HK-2 (cell line): ENCODE measurements around the gene IGF2BP1.
A peak's percentile ranks its signal among the peaks of the same experiment; 100 is the strongest.
"Not testable (repeated sequence)": the region's sequence is repeated elsewhere in the genome, so short reads cannot be mapped to it uniquely, and the experiment has no call there.

Experiments used
- DNase-seq: peaks from one replicate; pipeline ENCODE4 v3.0.0-alpha.2; 2018; ENCODE audit not compliant: unreplicated experiment

The IGF2BP1 gene

DNA sequence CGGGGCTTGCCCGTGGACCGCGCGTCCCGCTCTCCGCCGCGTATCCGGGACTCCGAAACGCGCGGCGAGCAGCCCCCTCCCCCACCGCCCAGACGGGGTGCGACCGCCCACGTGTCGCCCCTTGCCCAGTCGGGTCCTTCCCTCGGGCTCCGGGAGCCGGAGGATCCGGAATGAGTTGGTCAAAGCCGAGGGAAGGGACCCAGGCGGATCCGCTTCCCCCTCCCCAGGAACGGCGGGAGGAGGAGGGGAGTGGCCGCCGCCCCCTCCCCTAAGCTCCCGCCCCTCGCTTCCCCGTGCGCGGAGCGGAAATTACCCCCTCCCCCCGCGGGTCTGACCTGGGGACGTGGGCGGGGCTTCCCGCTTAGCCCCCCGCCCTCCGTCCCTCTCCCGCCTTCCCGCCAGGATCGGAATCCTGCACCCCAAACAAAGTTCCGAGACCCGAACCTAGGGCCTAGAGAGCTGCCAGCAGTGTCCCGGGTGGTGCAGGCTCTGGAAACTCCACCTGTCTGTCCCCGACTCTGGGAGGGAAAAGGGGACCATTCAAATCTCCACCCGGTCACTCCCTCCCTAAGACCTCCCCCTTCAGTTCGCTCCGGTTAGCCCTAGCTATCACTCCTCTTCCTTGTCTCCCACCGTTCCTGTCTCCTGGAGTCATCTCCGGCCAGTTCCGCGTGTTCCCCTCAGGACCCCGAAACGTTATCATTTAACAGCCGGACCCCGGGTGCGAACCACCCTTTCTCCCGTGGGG is 1.0 kb upstream of the IGF2BP1 start:
- peak; percentile 79 for DNase-seq

DNA sequence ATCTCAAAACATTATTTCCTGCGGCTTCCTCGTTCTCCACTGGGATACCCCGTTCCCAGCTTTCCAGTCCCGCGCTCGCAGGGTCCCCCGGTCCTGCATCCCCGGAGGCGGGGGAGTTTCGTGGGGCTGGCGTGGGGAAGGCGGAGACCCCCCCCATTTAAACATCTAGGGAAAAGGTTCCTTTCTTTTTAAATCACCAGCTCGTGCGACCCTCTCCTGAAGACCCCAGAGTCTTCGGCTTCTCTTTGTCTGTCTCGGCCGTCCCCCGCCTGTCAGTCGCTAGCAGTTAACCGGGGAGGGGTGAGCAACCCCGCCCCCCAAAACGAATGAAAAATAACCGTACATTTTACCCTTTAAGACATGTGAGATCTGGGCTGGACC is 473 bp upstream of the IGF2BP1 start:
- no peak for DNase-seq

DNA sequence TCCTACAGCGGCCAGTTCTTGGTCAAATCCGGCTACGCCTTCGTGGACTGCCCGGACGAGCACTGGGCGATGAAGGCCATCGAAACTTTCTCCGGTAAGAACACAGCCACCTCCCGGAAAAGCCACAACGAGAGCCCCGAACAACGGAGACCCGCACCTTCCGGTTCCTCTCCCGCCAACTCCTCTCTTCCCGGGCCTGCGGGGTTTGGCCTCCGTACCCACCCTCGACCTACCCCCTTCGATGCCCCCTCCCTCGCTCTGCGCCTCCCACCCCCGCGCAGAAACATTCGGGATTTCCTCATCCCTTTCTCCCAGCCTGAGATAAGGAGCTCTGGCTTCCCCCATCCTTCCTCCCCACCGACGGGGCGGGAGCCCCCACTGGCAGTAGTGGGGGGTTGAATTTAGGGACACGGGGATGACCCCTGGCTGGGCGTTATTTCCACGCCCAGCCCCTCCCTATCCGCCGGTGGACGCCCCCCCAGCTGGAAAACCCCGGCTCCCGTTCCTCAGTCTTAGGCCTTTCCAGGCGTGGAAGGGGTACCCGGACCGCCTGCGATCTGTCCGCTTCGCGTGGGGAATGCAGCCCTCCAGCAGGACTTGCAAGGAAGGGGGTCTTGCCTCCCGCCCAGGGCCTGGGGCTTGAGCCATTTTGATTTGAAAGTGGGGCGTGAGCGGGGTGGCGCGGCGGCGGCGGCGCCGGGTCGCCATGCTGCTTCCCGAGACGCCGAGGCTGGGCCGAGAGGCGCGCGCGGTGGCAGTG is 822 bp downstream of the IGF2BP1 start:
- peak; percentile 53 for DNase-seq

DNA sequence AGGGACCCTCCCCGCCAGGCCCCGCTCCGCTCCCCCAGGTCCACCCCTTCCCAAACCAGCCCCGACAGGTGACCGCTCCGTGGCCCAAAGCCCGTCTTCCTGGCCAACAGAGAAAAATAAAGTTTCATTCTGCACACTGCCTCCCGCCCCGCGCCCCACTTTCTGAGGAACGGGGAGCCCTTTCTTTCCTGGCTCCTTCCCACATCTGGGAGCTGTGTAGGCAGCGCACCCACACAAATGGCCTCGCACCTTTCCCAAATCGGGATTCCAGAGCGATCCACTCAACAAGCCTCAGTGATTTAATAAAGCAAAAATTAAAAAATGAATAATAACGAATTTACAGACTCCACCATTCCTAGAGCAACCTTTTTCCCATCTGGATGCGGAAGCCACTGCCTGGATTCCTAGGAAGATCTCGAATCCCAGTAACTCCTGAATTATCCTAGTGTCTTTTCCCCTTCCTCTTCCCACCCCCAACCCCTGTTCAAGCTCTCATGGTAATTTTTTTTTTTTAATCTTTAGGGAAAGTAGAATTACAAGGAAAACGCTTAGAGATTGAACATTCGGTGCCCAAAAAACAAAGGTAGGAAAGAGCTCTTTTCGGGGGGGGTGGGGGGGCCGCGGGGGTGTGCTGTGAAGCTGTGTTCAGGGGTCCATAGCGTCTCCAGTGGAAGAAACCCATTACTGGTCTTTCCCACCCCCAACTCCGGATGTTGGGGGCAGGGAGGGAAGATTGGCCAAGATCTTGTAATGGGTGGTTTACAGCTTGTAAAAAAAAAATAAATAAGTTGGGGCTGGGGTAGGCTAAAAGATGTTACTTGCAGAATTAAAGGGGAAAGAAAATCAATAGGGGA is 1.6 kb downstream of the IGF2BP1 start:
- no peak for DNase-seq

DNA sequence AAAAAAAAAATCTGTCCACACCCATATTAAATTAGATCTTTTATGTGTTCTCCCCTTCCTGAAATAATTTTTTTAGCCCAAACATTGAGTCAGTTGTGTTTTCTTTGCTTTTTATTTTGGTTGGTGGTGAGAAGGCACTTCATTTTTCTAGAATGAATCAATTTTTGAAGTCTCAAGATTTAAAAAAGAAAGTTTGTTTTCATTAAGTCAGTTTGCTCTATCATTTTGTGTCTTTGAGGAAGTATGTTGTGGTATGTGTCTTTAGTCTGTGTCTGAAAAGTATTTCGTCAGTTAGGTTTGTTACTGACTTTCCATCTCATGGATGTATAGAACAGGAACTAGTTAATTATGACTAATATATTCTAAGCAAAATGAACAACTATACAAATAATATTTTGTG is 3.8 kb downstream of the IGF2BP1 start:
- DNase-seq, result no peak

DNA sequence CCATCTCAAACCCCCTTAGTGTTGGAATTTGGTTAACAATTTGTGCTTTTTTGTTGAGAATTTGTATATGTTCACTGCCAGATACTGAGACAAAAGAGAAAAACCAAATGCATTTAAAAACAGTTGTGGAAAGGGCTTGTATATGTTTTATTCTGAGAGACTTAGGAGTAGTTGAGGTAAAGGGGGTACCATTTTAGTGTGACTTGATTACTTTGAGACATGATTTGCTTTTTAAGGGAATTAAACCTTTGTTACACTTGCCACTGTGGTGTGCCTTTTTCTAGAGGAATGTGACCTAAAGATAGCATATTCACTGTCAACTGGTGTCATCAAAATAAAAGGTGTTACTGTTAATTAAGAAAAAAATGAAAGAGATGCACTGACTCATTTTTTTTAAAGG is 4.5 kb downstream of the IGF2BP1 start:
- no peak for DNase-seq

DNA sequence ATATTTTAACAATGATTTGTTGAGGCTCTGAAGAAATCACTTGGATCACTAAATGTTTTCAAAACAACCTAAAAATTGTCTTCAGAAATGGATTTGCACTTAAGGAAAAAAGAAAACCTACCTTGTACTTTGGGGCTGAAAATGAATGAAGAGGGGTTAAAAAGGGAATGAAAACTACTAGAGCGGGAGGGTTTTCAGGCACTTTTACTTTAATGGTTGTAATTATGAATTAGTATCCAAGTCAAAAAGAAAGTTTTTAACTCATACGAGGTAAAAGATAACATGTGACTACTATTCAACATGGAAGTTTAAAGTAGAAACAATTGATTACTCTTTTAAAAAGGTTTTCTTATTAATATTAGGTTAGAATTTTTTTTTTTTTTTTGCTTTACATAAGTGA is 5.1 kb downstream of the IGF2BP1 start:
- no peak for DNase-seq

DNA sequence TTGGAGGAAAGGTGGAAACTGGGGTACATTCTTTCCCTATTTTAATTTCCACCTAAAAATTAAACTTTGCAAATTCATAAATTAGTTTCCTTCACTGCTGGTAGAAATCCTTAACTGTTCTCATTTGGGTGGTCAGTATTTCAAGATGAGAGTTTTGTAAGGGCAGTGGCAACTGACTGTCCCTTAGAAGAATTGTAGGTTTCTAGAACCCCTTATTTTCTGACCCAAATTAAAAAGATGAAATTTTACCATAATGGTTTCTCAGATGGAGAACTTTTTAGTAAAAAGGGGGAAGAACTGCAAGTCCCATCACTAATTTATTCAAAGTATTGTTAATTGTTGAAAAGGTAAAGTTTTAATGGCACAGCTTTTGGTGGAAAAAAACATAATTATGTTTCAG is 5.6 kb downstream of the IGF2BP1 start:
- no peak for DNase-seq

DNA sequence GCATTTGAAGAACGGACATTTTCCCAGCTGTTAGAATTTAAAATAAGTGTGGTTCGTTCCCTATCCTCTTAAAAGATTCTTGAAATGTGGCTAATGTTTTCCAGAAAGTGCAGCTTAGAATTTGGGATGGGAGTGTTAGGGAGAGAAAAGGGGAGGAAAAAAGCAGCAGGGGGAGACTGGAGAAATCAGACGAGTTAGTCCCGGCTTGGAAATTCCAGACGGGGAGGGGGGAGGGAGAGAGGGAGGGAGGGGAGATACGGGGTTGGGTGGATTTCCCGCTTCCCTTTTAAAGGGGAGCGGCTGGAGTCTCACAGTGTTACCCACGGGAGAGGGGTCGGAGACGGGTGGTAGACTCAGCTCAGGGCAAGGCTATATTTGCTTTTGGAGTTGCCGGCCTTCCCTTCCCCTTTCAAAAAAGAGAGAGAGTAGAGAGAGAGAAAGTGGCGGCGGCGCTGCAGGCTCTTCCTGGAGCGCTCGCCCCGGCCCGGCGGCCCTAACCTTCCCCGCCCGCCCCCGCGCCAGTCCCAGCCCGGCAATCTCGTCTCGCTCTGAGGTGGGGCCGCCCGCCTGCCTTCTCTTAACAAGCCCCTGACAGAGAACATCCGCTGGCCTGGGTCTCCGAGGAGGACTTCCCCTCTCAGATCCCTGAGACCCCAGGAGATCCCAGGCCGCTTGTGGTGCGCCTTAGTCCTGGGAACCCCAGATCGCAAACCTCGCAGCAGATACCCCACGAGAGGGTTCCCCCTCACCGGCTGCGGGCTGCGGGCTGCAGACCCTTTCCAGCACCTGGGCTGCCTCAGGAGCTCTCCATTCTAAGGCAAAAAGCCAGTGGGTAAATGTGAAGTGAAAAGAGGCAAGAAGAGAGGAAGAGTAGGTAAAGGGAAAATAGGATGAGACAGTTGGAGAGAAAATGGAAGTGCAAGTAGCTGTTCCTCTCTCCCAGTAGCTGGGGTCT is 6.6 kb downstream of the IGF2BP1 start:
- DNase-seq, result no peak

DNA sequence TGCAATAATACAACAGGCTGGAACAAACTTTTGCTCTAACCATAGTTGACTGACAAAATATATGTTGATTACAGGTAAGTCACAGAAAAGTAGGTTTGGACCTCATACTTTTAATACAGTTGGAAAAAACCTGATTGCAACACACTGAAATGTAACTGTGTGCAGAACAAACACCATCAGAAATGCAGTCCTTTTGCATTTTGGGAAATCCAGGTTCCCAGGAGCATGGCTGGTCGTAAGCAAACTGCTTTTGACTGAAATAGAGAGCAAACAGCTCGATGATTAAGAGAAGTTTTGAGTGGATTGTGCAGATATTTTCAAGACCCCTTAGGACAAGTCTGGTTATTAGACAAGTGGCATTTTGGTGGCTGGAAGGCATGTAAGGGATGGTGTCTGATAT is 8.0 kb downstream of the IGF2BP1 start:
- no peak for DNase-seq

DNA sequence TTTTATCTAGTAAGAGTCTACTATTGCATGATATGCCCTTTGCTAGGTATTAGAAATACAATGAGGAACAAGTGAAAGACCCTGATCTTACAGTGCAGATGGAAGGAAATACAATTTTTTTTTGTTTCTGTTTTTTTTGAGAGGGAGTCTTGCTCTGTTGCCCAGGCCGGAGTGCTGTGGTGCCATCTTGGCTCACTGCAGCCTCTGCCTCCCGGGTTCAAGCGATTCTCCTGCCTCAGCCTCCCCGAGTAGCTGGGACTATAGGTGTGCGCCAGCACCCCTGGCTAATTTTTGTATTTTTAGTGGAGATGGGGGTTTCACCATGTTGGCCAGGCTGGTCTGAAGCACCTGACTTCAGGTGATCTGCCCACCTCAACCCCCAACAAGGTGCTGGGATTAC is 11.7 kb downstream of the IGF2BP1 start:
- not testable (repeated sequence) for DNase-seq

DNA sequence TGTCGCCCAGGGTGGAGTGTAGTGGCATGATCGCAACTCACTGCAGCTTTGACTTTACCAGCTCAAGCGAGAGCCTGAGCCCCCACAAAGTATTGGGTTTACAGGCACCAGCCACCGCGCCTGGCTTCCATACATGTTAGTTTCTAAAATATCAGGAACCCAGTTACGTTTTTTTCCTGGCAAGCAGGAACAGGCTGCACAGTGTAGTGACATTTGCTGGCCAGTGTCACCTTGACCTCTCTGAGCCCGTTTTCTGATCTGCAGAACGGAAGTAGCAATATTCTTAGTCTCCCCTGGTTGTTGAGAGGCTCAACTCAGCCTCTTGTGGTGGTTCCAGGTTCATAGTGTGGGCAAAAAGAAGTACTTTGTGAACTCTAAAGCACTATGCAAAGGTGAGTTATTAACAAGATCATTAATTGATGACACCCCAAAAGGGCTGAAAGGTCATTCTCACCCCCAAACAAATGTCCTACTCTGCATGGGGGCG is 15.6 kb downstream of the IGF2BP1 start:
- DNase-seq, result no peak

DNA sequence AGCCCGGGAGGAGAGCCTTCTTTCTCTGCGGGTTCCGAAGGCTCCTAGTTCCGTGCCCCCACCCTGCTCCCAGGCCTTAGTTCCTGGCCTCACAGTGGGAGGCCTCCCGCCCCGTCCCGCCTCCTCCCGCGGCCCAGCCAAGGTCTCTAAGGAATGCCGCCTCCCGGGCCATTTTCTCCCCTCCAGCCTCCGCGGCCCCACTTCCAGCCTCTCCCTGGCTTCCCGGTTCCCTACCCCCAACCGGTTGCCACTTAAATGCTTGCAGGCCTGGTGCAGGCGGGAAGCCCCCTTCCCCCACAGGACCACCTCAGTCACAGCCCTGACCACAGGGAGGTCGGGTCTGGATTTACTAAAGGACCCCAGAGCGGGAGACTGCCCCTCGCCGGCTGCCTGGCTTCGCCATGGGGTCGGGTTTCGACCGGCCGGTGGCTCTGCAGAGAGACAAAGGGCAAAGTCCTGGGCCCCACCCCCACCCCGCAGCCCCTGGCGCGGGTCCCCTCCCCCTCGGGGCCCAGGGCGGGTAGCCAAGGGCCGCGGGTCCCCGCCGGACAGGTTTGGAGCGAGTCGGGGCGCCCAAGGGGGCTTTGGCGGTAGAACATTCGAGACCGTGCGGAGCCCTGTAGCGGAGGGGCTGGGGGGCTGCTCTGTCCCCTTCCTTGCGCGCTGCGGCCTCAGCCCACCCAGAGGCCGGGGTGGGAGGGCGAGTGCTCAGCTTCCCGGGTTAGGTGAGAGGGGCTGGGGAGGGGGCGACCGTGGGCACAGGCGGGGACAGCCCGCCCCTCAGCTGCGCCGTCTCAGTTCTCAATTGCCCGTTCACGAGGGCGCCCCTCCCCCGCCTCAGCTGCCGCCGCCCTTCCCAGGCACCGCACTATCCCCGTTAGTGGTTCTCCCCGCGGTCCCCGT is 16.4 kb downstream of the IGF2BP1 start:
- no peak for DNase-seq

DNA sequence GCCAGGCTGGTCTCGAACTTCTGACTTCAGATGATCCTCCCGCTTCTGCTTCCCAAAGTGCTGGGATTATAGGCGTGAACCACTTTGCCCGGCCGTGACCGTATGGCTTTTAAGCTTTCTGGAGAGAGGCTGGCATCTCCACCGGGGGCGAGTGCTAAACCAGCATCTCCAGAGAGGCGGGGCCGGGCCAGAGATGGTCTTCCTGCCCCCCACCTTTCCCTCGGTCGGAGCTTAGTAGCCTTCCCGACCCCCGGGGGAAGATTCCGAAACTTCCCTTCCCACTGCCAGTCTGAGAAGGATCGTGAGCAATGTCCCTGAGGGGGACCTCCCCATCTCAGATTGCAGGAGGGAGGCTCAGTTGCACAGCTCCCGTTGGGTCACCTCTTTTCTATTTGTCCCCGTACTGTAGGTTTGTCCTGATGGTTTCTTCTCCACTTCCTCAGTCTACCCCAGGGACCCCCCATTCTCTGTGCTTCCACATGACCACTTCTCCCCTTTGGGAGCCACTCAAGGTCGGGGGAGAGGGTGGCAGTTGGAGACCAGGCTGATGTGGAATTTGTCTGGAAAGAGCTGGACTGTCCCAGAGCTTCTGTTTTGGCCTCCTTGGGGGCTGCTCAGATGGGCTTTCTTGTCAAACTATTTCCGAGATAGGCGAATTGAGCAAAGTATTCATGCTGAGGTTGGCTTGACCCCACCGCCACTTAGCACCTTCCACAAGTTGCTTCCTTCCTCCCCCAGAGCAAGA is 18.2 kb downstream of the IGF2BP1 start:
- DNase-seq, result no peak

DNA sequence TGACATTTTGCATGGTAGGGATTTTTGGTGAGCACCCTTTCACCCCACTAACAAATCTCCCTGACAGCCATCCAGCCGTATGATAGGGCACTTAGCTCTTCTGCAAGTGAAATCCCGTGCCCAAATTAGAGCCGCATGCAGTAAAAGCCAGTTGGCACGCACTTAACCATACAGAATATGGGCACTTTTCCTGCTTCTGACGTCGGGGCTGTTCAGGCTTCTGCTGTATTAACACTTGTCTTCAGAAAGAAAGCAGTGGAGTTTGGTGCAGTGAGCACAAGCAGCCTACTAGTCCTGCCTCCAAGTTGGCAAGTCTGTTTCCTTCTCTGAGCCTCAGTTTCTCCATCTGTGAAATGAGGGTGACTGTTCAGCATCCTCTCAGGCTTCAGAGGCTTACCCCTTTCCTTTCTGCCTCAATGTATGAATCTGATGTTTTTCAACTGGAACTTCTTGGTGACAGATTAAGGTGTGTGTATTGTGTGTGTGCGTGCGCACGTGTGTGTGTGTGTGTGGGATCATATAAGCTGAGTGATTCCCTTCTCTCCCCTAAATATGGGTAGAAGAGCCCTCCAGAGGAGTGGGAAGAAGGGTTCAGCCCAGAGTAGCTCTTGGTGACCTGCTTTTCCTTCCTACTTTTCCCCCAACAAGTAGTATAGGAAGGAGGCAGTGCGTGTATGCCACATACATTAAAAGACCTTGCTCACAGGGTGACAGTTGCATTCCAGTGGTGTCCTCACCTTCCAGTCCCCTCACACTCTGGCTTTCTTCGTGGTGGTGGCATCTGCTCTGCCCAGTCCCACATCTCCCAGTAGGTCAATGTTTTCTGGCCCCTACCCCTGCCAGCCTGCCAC is 19.0 kb downstream of the IGF2BP1 start:
- DNase-seq, result peak; percentile 20

DNA sequence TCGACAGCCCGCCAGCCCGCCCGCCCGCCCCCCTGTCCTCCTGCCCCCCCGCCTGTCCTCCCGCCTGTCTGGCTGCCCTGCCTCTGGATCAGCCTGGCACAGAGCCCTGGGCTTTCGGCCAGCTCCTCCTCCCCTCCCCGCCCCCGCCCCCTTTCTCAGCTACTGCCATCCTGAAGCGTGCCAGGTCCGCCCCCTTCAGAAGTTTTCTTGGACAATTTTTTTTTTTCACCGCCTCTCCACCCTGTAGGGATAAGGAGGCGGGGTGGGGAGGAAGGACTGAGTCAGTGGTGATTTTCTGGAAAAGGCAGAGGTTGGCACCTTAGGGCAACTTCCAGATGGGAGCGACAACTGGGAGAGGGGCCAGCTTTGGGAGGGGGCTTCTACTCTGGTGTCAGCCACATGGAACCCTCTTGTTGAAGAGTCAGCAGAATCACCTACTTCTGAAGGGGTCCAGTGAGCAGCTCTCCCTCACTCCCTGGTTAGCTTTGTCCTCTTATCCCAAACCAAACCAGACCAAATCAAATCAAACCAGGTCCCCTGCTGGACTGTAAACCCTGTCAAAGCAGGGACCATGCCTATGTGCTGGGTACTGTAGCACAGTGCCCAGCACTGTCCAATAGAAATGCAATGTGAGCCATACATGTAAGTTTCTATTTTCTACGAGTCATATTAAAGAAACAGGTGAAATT is 19.7 kb downstream of the IGF2BP1 start:
- DNase-seq, result peak; percentile 58

DNA sequence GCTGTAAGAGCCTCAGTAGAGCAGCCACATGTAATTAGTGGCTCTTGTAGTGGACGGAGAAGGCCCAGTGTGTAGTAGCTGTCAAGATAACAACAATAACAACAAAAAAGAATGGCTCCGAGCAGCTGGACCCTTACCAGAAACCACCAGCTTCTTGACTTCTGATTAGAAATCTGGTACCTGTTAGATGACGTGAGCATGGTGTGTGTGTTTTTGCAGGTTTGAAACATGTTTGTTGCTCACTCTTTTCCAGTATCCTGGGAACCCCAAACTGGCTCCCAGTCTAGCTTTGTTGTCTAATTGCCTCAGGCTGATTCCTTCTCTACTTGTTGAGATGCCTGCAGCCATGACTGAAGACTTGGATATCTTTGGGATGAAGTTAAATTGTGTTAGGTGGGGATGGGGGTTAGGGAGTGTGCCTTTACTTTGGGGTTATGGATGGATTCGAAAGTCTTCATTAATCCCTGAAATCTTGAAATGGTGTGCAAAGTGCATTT is 21.0 kb downstream of the IGF2BP1 start:
- no peak for DNase-seq

DNA sequence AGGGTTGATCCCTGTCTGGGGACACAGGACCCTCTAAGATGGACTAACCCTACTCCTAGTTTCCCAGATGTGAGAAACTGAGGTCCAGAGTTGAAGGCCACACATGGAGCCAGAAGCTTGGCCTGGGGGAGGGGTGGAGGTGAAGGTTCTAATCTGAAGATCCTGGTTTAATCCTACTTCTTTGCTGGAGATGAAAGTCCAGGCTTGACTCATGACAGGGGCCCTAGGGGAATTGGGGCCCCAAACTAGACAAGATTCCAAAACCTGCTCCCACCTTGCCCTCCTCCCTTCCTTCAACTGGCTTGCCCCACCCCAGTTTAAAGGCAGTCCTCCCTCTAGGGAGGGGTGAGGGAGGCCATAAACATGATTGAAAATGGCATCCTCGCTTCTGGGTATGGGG is 21.6 kb downstream of the IGF2BP1 start:
- no peak for DNase-seq
